ENCODE measurements around the gene FCRL1.

DNA sequence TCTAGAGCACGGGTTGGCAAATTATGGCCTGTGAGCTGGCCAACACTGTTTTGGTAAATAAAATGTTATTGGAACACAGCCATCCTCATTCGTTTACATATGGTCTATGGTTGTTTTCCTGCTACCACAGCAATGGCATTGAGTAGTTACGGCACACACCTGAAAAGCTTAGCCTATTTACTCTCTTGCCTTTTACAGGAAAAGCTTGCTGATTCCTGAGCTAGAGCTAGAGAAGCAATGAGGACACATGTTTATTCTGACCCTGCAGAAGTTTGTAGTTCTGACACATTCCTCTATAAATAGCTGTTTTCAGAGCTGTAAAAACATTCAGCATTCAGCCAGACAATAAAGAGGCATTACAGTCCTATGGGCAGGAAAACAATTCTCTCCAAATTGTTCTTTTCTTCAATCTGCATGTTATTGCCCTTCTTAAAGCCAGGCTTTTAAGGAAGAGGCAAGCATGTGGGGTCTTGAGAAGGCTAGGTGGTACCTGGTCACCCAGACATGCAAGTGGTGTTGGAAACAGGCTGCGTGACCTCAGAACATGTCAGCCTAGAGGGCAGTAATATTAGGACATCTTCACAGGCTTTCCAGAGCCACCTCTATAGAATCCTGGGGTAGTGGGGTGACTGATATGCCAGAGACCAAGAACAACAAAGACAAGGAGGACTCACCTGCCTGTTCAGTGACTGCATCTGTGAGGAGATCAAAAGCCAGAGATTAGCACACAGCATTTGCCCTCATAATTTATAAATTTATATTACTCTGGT, 44.6 kb downstream of the FCRL1 start:
- TF ChIP-seq, protein P1, sequence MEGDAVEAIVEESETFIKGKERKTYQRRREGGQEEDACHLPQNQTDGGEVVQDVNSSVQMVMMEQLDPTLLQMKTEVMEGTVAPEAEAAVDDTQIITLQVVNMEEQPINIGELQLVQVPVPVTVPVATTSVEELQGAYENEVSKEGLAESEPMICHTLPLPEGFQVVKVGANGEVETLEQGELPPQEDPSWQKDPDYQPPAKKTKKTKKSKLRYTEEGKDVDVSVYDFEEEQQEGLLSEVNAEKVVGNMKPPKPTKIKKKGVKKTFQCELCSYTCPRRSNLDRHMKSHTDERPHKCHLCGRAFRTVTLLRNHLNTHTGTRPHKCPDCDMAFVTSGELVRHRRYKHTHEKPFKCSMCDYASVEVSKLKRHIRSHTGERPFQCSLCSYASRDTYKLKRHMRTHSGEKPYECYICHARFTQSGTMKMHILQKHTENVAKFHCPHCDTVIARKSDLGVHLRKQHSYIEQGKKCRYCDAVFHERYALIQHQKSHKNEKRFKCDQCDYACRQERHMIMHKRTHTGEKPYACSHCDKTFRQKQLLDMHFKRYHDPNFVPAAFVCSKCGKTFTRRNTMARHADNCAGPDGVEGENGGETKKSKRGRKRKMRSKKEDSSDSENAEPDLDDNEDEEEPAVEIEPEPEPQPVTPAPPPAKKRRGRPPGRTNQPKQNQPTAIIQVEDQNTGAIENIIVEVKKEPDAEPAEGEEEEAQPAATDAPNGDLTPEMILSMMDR (IDR thresholded peaks at IDR 0.05): no peak
- no peak for TF ChIP-seq POLR2A (IDR thresholded peaks at IDR 0.05)

Data from ovary (tissue), 3 donors.